ENCODE data around the gene CD8B. TPM values are rescaled to one million over a fixed set of nuclear protein-coding genes. Genes with fewer than 3 reads are reported as not detected.

The CD8B gene
- total RNA-seq, 1 experiment from 2014 or later: 0.47 TPM

DNA sequence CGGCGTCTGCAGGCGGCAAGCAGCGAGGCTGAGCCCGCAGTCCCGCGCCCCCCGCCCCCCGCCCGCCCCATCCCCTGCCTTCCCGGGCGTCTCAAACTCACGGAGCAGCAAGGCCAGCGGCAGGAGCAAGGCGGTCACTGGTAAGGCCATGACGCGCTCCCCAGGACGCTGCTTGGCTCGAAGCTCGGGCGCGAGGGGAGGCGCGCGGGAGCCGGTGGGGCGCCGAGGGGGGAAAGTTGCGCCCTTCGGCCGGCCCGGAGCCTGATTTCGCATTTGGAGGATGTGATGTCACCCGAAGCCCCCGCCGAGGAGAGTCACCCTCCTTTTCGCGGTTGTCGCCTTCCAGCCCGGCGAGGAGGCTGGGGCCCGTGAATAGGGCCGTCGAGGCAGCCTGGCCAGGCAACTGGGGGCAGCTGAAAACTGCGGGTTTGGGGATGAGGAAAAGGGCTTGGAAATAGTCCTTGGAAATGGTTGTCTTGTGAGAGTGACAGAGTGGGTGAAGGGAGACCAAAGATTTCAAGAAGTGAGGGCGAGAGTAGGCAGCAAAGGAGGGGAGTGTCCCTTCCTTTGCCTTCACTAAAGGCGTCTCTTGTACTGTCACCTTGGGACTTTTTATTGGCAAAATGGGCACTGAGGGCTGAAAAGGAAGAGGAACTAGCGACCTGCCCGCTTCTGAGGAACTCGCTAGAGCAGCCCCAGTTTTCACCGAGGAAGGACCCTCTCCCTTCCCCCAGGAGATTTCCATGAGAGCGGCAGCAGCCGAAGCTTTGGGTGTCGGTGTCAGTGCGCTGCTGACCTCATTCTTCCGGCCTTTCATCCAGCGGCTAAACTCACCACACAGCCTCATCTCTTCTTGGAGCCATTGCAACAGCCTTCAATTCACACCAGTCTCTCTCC is 70.8 kb downstream of the CD8B start, which contains the start of gene CD8A:
Gene CD8A, minus strand, starts transcription at position 238 of the 897 bp plus-strand sequence. Its CDS starts 88 bp downstream, at position 150.
- H3K4me3 ChIP-seq (replicated peaks in 1 of 2; ENCODE audit: low read depth in 1 of 2, low read length in 2 of 2): no peak within 1 kb of the TSS
- ATAC-seq: no peak

More for the DNA sequence above, 70.8 kb downstream of the CD8B start, which contains the start of gene CD8A:
- Histone ChIP-seq H3K9me3 (ENCODE audit: control insufficient read depth in 1 of 2, insufficient read depth in 1 of 2, low read depth in 1 of 2, low read length in 2 of 2) (no peaks in the 10 kb centered on the region), H3K79me2 (ENCODE audit: insufficient read depth, low read length) (no peaks in the 10 kb centered on the region), H3K9ac (ENCODE audit: low read length) (no peak within 1 kb of the TSS), H4K20me1 (ENCODE audit: insufficient read depth) (no peaks in the 10 kb centered on the region), H3K4me1 (ENCODE audit: control insufficient read depth in 1 of 2, insufficient read depth in 2 of 2, low read length in 2 of 2) (no peaks in the 10 kb centered on the region), H3K27me3 (ENCODE audit: insufficient read depth, low read length) (no peaks in the 10 kb centered on the region), H3K27ac (ENCODE audit: low read depth, low read length) (no peak within 1 kb of the TSS), H3K4me2 (ENCODE audit: low read length) (no peak within 1 kb of the TSS), H3K9me2 (ENCODE audit: insufficient read depth) (no peaks in the 10 kb centered on the region), H3K36me3 (ENCODE audit: control insufficient read depth in 1 of 2, insufficient read depth in 2 of 2, low read length in 2 of 2) (no peaks in the 10 kb centered on the region), H2AFZ (ENCODE audit: low read depth, low read length, poor library complexity, severe bottlenecking) (no peak within 1 kb of the TSS)
- CTCF ChIA-PET: no interaction called here
- no peak for DNase-seq (ENCODE audit: low read depth, low spot score)
- RAD21 ChIA-PET (ENCODE audit: low non-redundant PET in 1 of 2, low total read pairs in 2 of 2, uncharacterized antibody in 2 of 2, unreplicated experiment in 2 of 2): no interaction called here
- intact Hi-C loops (cut with micrococcal nuclease): no loop called here
- POLR2A ChIA-PET: no interaction called here
- no TSS peak for BruUV-seq (replicated peaks)
- TF ChIP-seq POLR2A (IDR thresholded peaks at IDR 0.05; ENCODE audit: borderline replicate concordance, extremely low read depth, insufficient read depth, insufficient read length) (no peak), JUND (IDR thresholded peaks at IDR 0.05) (no peak), EZH2 (IDR thresholded peaks at IDR 0.05) (no peak), SP1 (IDR thresholded peaks at IDR 0.05; ENCODE audit: low read depth) (no peak), TCF7L2 (IDR thresholded peaks at IDR 0.05; ENCODE audit: borderline replicate concordance, extremely low read depth, insufficient read depth, insufficient read length) (no peak), ZBTB33 (IDR thresholded peaks at IDR 0.05; ENCODE audit: extremely low read depth, insufficient replicate concordance, low read length) (no peak), ZNF274 (IDR thresholded peaks at IDR 0.05; ENCODE audit: low read depth, low read length) (no peak), ELF1 (IDR thresholded peaks at IDR 0.05; ENCODE audit: borderline replicate concordance, low read depth) (no peak), CTCF (IDR thresholded peaks at IDR 0.05 in 2 of 3, conservative IDR thresholded peaks at IDR 0.05 in 1 of 3; ENCODE audit: borderline replicate concordance in 1 of 3, insufficient read depth in 1 of 3, low read depth in 2 of 3, low read length in 2 of 3) (no peak), SIN3A (IDR thresholded peaks at IDR 0.05; ENCODE audit: low read depth) (no peak), ATF3 (IDR thresholded peaks at IDR 0.05) (no peak), YY1 (IDR thresholded peaks at IDR 0.05; ENCODE audit: extremely low read depth, insufficient replicate concordance, low read depth, low read length) (no peak), REST (IDR thresholded peaks at IDR 0.05; ENCODE audit: low read depth) (no peak), CEBPB (IDR thresholded peaks at IDR 0.05; ENCODE audit: low read depth) (no peak), POLR2AphosphoS5 (IDR thresholded peaks at IDR 0.05; ENCODE audit: low read depth, low read length) (no peak), EZH2phosphoT487 (IDR thresholded peaks at IDR 0.05; ENCODE audit: borderline replicate concordance) (no peak), CBX3 (IDR thresholded peaks at IDR 0.05; ENCODE audit: low read depth) (no peak), ZFX (IDR thresholded peaks at IDR 0.05) (no peak)
- TF ChIP-seq, protein P1, sequence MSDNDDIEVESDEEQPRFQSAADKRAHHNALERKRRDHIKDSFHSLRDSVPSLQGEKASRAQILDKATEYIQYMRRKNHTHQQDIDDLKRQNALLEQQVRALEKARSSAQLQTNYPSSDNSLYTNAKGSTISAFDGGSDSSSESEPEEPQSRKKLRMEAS (IDR thresholded peaks at IDR 0.05): no peak
